Measurements from ENCODE around the gene C12orf42. TPM values are rescaled to one million over a fixed set of nuclear protein-coding genes. Genes with fewer than 3 reads are reported as not detected.

The C12orf42 gene
- total RNA-seq, 1 experiment from 2014 or later, result not detected

- H4K8ac ChIP-seq (replicated peaks; ENCODE audit: insufficient read length, low read depth, low read length), result no peak overlapping the region
- Mint-ChIP-seq H3K9me3 (no peaks in the 10 kb centered on the region), H3K4me1 (no peaks in the 10 kb centered on the region), H3K36me3 (ENCODE audit: insufficient read depth in 1 of 3, low read depth in 3 of 3) (no peaks in the 10 kb centered on the region), H3K4me3 (no peak overlapping the region), H3K27ac (no peak overlapping the region), H3K27me3 (ENCODE audit: low read depth) (no peaks in the 10 kb centered on the region)
- H3K79me1 ChIP-seq (ENCODE audit: insufficient read depth, low read depth, low read length, poor library complexity, severe bottlenecking), result no peaks in the 10 kb centered on the region
- no peak overlapping the region for H2BK12ac ChIP-seq (ENCODE audit: insufficient read length, low read depth, low read length)
- no peak overlapping the region for H3K4ac ChIP-seq (ENCODE audit: low read depth, low read length)
- no peak overlapping the region for H3K4me2 ChIP-seq (ENCODE audit: insufficient read depth, insufficient read length, low read length)
- H3K4me1 ChIP-seq (ENCODE audit: insufficient read depth, low read length), result no peaks in the 10 kb centered on the region
- H2AK5ac ChIP-seq (ENCODE audit: insufficient read length, low read length), result no peak overlapping the region
- H2BK5ac ChIP-seq (ENCODE audit: insufficient read length, low read length), result no peak overlapping the region
- H3K9me3 ChIP-seq (ENCODE audit: control insufficient read depth, low read depth, low read length), result no peaks in the 10 kb centered on the region
- TF ChIP-seq, protein P1, sequence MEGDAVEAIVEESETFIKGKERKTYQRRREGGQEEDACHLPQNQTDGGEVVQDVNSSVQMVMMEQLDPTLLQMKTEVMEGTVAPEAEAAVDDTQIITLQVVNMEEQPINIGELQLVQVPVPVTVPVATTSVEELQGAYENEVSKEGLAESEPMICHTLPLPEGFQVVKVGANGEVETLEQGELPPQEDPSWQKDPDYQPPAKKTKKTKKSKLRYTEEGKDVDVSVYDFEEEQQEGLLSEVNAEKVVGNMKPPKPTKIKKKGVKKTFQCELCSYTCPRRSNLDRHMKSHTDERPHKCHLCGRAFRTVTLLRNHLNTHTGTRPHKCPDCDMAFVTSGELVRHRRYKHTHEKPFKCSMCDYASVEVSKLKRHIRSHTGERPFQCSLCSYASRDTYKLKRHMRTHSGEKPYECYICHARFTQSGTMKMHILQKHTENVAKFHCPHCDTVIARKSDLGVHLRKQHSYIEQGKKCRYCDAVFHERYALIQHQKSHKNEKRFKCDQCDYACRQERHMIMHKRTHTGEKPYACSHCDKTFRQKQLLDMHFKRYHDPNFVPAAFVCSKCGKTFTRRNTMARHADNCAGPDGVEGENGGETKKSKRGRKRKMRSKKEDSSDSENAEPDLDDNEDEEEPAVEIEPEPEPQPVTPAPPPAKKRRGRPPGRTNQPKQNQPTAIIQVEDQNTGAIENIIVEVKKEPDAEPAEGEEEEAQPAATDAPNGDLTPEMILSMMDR (conservative IDR thresholded peaks at IDR 0.05), result no peak
- no peak overlapping the region for H3K27ac ChIP-seq (ENCODE audit: insufficient read length, low read depth, low read length)
- H2BK120ac ChIP-seq (ENCODE audit: low read depth, low read length, poor library complexity, severe bottlenecking), result no peak overlapping the region
- no peaks in the 10 kb centered on the region for H4K20me1 ChIP-seq (ENCODE audit: control insufficient read depth, insufficient read depth, insufficient read length)
- H4K91ac ChIP-seq (ENCODE audit: insufficient read length, low read depth, low read length), result no peak overlapping the region
- no peak overlapping the region for H3K56ac ChIP-seq (ENCODE audit: insufficient read length, low read depth, low read length)
- H3K14ac ChIP-seq (ENCODE audit: insufficient read depth, low read length), result no peak overlapping the region
- no peak for DNase-seq
- no peaks in the 10 kb centered on the region for H3K23me2 ChIP-seq (ENCODE audit: insufficient read length, low read depth, low read length, poor library complexity, severe bottlenecking)
- H3K23ac ChIP-seq (ENCODE audit: insufficient read length, low read depth, low read length), result no peak overlapping the region
- no peak overlapping the region for H2AFZ ChIP-seq (ENCODE audit: low read length)
- H3K79me2 ChIP-seq (ENCODE audit: insufficient read depth, low read length), result no peaks in the 10 kb centered on the region
- H2BK15ac ChIP-seq (ENCODE audit: low read depth, low read length), result no peak overlapping the region
- no peak overlapping the region for H4K5ac ChIP-seq (ENCODE audit: insufficient read length, low read depth, low read length)
- H3T11ph ChIP-seq (ENCODE audit: low read length), result no peak overlapping the region
- no peak overlapping the region for H3K18ac ChIP-seq (ENCODE audit: insufficient read length, low read depth, low read length)
- H3K9ac ChIP-seq (ENCODE audit: extremely low read depth, insufficient read length, low read length), result no peak overlapping the region
- no CpG with 5 or more reads among the region's 4 CpGs for WGBS (ENCODE audit: extremely low coverage, insufficient read length, low lambda C conversion rate)
- no peak overlapping the region for H2BK20ac ChIP-seq (ENCODE audit: low read depth, low read length, poor library complexity, severe bottlenecking)
- no peaks in the 10 kb centered on the region for H3K27me3 ChIP-seq (ENCODE audit: insufficient read depth, low read length)
These were observed 122.7 kb downstream of the C12orf42 start for GRCh38 chr12:103373088-103373523.
